WI38 (cell line): ENCODE data around the gene LPP.

Experiments
- H3K4me3 ChIP-seq: 2 replicates; pipeline ENCODE4 v1.5.1; 2011; ENCODE audit warnings: low read depth, mild to moderate bottlenecking, control low read depth, low read length
- CTCF ChIP-seq: IDR thresholded peaks from 2 replicates; pipeline ENCODE4 v1.5.1; 2012; ENCODE audit warnings: low read depth, mild to moderate bottlenecking, control low read depth, low read length

The LPP gene

GRCh38 chr3:188487652-188488051 lies 333.7 kb downstream of the LPP start:
- H3K4me3 ChIP-seq = no peak overlapping the region
- no peak for TF ChIP-seq CTCF

DNA sequence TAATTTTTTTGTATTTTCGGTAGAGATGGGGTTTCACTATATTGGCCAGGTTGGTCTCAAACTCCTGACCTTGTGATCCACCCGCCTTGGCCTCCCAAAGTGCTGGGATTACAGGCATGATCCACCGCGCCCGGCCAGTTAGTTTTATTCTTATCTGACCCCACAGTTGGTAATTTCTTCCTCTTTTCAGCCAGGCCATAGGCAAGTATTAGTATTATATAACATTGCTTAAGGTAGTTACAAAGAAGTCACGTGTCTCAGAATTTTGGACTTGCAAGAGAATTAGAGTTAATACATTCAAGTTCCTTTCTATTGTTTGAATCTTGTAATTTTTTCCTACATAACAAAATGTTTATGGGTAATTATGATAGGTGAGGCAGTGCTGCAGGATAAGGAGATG lies 334.8 kb downstream of the LPP start:
- TF ChIP-seq CTCF = no peak
- no peak overlapping the region for H3K4me3 ChIP-seq

- TF ChIP-seq CTCF = no peak
- H3K4me3 ChIP-seq = no peak overlapping the region
These were observed 335.9 kb downstream of the LPP start for GRCh38 chr3:188489639-188490405.

GRCh38 chr3:188490416-188490815 lies 336.5 kb downstream of the LPP start:
- no peak overlapping the region for H3K4me3 ChIP-seq

DNA sequence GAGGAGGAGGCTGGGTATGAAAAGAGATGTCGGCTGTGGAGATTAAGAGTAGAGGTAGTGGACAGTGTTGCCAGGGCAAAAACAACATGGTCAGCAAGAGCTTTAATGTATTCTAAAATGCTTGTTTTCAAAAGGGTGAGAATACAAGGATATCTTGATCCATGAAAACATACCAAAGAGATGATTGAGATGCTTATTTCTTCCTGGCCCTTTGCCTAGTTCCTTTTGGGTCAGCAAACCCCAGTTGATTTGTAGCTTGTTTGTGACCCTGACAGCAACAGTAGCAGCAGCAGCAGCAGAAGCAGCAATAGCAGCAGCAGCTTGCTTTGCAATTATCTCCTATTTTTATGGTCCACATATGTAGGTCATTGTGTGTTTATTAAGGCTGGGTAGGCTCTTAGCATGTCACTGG lies 337.3 kb downstream of the LPP start:
- TF ChIP-seq CTCF = no peak
- no peak overlapping the region for H3K4me3 ChIP-seq

More at GRCh38 chr3:188490416-188490815, 336.5 kb downstream of the LPP start:
- no peak for TF ChIP-seq CTCF

GRCh38 chr3:188496390-188496789 lies 342.4 kb downstream of the LPP start:
- H3K4me3 ChIP-seq = no peak overlapping the region
- TF ChIP-seq CTCF = no peak

- H3K4me3 ChIP-seq = no peak overlapping the region
- TF ChIP-seq CTCF = no peak
These were observed 343.1 kb downstream of the LPP start for GRCh38 chr3:188497021-188497420.
